PC-3 (cell line): ENCODE results near the gene KNDC1. TPM values are rescaled to one million over a fixed set of nuclear protein-coding genes. Genes with fewer than 3 reads are reported as not detected.
A peak's percentile ranks its signal among the peaks of the same experiment; 100 is the strongest.

ENCODE experiments used
- ATAC-seq: fragments of 200-7000 bp; cut with Tn5 transposase; 2 replicates; pipeline ENCODE4 v1.9.1; 2020; ENCODE audit warnings: mild to moderate bottlenecking, moderate library complexity
- BruUV-seq: library from RNA; stranded (reverse); fragments of 400-500 nt; replicated peaks from 2 replicates; lab custom pipeline; 2021; lab: Mats Ljungman, UMichigan
- CTCF ChIA-PET: fragments of 300-600 bp; sonication (Branson Sonifier 250); formaldehyde crosslinking; loops from one replicate; lab custom pipeline; 2022; ENCODE audit warnings: antibody characterized with exemption; lab: Charles Lee
- POLR2A ChIA-PET: fragments of 300-600 bp; sonication (Branson Sonifier 250); formaldehyde crosslinking; loops from one replicate; lab custom pipeline; 2022; ENCODE audit warnings: antibody characterized with exemption; ENCODE audit not compliant: unreplicated experiment; lab: Charles Lee
- DNase-seq: peaks from one replicate; pipeline ENCODE4 v3.0.0-alpha.2; 2015
- H2AFZ ChIP-seq: fragments of 300-600 bp; sonication (generic); 2 replicates; pipeline ENCODE4 v1.6.0; 2016; ENCODE audit warnings: antibody characterized with exemption, low read length
- H3F3A ChIP-seq: fragments of 300-600 bp; sonication (generic); one replicate; pipeline ENCODE4 v1.6.0; 2017; ENCODE audit warnings: antibody characterized with exemption, low read length, control low read depth, mild to moderate bottlenecking; ENCODE audit not compliant: unreplicated experiment
- H3K27ac ChIP-seq: fragments of 300-600 bp; sonication (generic); 2 replicates; pipeline ENCODE4 v1.5.1; 2016; ENCODE audit warnings: mild to moderate bottlenecking, low read length
- H3K27me3 ChIP-seq: fragments of 300-600 bp; sonication (generic); 2 replicates; pipeline ENCODE4 v1.6.1; 2016; ENCODE audit warnings: low read length, mixed read lengths
- H3K36me3 ChIP-seq: fragments of 300-600 bp; sonication (generic); 2 replicates; pipeline ENCODE4 v1.6.1; 2016; ENCODE audit warnings: low read depth, mixed run types, low read length, mixed read lengths
- H3K4me1 ChIP-seq: fragments of 300-600 bp; sonication (generic); 2 replicates; pipeline ENCODE4 v1.5.1; 2016; ENCODE audit warnings: low read length; ENCODE audit not compliant: insufficient read depth
- H3K4me2 ChIP-seq: fragments of 300-600 bp; sonication (generic); 2 replicates; pipeline ENCODE4 v1.6.0; 2016; ENCODE audit warnings: low read length
- H3K4me3 ChIP-seq: fragments of 300-600 bp; sonication (generic); 2 replicates; pipeline ENCODE4 v1.5.1; 2016; ENCODE audit warnings: mild to moderate bottlenecking, low read length, mixed read lengths
- H3K79me2 ChIP-seq: fragments of 300-600 bp; sonication (generic); 2 replicates; pipeline ENCODE4 v1.6.1; 2017; ENCODE audit warnings: low read length, mixed read lengths
- H3K9ac ChIP-seq: fragments of 300-600 bp; sonication (generic); 2 replicates; pipeline ENCODE4 v1.6.0; 2016; ENCODE audit warnings: mild to moderate bottlenecking, low read length
- H3K9me2 ChIP-seq: fragments of 300-600 bp; sonication (generic); replicated peaks from 2 replicates; pipeline ENCODE4 v1.6.1; 2016; ENCODE audit warnings: mixed run types, low read length, mixed read lengths
- H3K9me3 ChIP-seq: fragments of 300-600 bp; sonication (generic); 2 replicates; pipeline ENCODE4 v1.6.1; 2016; ENCODE audit warnings: low read length, mixed read lengths
- H4K20me1 ChIP-seq: fragments of 300-600 bp; sonication (generic); 2 replicates; pipeline ENCODE4 v1.6.1; 2016; ENCODE audit warnings: low read length, mixed read lengths
- CTCF ChIP-seq: fragments of 300-600 bp; sonication (generic); conservative IDR thresholded peaks from 2 replicates; pipeline ENCODE4 v1.5.1; 2017; ENCODE audit warnings: antibody characterized with exemption, low read depth, mild to moderate bottlenecking, low read length
- EZH2 ChIP-seq: fragments of 300-600 bp; sonication (generic); IDR thresholded peaks from one replicate; pipeline ENCODE4 v1.6.1; 2017; ENCODE audit warnings: antibody characterized with exemption, mild to moderate bottlenecking, low read length; ENCODE audit not compliant: unreplicated experiment
- EZH2phosphoT487 ChIP-seq: fragments of 300-600 bp; sonication (generic); IDR thresholded peaks from 2 replicates; pipeline ENCODE4 v1.6.1; 2018; ENCODE audit warnings: mild to moderate bottlenecking, antibody characterized with exemption, low read length, borderline replicate concordance
- intact Hi-C: fragments of 100-400 bp; cut with micrococcal nuclease; formaldehyde crosslinking; loops from 2 replicates; pipeline ENCODE4 v1.9.0; 2023
- total RNA-seq: library from RNA; depleted of rRNA; stranded (reverse); fragments of >200 nt; gene quantifications from 2 replicates; pipeline ENCODE4 v1.2.3, GENCODE V29; 2014

The KNDC1 gene
- total RNA-seq, 1 experiment from 2014 or later = not detected

DNA sequence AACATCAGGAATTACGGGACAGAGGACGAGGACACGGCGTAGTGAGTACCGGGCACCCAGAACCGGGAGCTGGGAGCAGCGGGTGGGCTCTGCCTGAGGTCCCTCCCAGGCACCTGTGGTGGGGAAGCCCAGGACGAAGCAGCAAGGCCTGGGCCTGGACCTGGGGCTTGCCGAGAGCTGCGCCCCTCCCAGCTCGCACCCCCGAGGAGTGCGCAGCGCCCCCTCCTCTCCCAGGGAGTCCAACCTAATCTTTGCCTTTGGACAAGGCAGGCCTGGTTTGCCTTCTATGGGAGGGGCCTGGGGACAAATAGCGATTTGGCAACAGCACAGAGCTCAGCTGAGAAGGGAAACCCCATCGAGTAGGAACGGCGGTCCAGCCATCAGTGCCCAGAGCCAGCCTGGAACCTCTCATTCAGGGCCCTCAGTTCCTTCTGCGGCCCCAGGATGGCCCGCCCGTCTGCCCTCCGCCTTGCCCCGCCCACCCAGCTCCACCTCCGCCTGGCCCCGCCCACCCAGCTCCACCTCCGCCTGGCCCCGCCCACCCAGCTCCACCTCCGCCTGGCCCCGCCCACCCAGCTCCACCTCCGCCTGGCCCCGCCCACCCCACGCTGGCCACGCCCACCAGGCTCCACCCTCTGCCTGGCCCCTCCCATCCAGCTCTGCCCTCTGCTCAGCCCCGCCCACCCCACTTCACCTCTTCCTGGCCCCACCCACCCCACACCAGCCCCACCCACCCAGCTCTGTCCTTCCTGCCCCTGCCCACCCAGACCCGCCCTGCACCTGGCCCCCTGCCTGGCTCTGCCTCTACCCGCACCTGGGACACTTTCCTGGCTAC, 32.5 kb upstream of the KNDC1 start:
- ATAC-seq (no peak), DNase-seq (peak; percentile 16)
- TF ChIP-seq EZH2 = no peak
- TF ChIP-seq CTCF = no peak

DNA sequence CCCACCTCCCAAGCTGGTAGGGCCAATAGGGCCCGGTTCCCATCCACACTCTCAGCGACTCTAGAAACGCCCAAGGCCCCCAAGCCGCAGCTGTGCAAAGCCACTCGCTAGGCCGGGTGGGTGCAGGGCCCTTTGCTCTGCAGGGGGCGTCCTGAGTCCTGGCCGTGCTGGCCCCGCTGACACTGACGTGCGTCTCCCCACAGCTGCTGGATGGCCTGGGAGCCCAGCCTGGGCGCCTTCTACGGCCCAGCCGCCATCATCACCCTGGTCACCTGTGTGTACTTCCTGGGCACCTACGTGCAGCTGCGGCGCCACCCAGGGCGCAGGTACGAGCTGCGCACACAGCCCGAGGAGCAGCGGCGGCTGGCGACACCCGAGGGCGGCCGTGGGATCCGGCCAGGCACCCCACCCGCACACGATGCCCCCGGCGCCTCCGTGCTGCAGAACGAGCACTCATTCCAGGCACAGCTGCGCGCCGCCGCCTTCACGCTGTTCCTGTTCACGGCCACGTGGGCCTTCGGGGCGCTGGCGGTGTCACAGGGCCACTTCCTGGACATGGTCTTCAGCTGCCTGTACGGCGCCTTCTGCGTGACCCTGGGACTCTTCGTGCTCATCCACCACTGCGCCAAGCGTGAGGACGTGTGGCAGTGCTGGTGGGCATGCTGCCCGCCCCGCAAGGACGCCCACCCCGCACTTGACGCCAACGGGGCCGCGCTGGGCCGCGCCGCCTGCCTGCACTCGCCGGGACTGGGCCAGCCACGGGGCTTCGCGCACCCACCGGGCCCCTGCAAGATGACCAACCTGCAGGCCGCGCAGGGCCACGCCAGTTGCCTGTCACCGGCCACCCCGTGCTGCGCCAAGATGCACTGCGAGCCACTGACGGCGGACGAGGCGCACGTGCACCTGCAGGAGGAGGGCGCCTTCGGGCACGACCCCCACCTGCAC, 31.6 kb upstream of the KNDC1 start:
- Histone ChIP-seq H3K27ac (no peak overlapping the region), H3K9me3 (no peaks in the 10 kb centered on the region), H3K4me1 (no peaks in the 10 kb centered on the region), H3F3A (no peaks in the 10 kb centered on the region), H3K4me2 (no peak overlapping the region), H3K9me2 (no peaks in the 10 kb centered on the region), H3K36me3 (no peaks in the 10 kb centered on the region), H3K27me3 (peaks cover 11% of the 10 kb centered on the region), H3K4me3 (no peak overlapping the region), H3K9ac (no peak overlapping the region), H3K79me2 (no peaks in the 10 kb centered on the region), H2AFZ (no peak overlapping the region), H4K20me1 (no peaks in the 10 kb centered on the region)
- no peak for DNase-seq
- no peak for TF ChIP-seq CTCF
- no peak for TF ChIP-seq EZH2
- TF ChIP-seq EZH2phosphoT487 = no peak
- ATAC-seq = no peak
- ChIA-PET CTCF (no interaction called here), POLR2A (no interaction called here)
- BruUV-seq = no TSS peak
- intact Hi-C loops = loop anchor here (10.0 kb wide), 1 partner anchor 294 kb away; no protein-coding TSS in a partner anchor

More for the DNA sequence above, 32.5 kb upstream of the KNDC1 start:
- Histone ChIP-seq H3K9ac (no peak overlapping the region), H3K4me1 (no peaks in the 10 kb centered on the region), H2AFZ (no peak overlapping the region), H3K9me3 (no peaks in the 10 kb centered on the region), H3K79me2 (no peaks in the 10 kb centered on the region), H3K4me3 (no peak overlapping the region), H3K4me2 (no peak overlapping the region), H3K36me3 (no peaks in the 10 kb centered on the region), H3F3A (no peaks in the 10 kb centered on the region), H3K27me3 (peaks cover 17% of the 10 kb centered on the region), H4K20me1 (no peaks in the 10 kb centered on the region), H3K9me2 (no peaks in the 10 kb centered on the region), H3K27ac (no peak overlapping the region)
- no TSS peak for BruUV-seq
- POLR2A ChIA-PET = no interaction called here
- CTCF ChIA-PET = no interaction called here
- intact Hi-C loops = loop anchor here (10.0 kb wide), 1 partner anchor 293 kb away; no protein-coding TSS in a partner anchor
